GM19023 (cell line): Measurements from ENCODE around the gene MCCD1.
A peak's percentile ranks its signal among the peaks of the same experiment; 100 is the strongest.
"Not testable (repeated sequence)": the region's sequence is repeated elsewhere in the genome, so short reads cannot be mapped to it uniquely, and the experiment has no call there.

Experiments used
- ATAC-seq: cut with Tn5 transposase; IDR thresholded peaks from one replicate; pipeline ENCODE4 v1.9.1; 2021; ENCODE audit warnings: mild to moderate bottlenecking, moderate library complexity; ENCODE audit not compliant: unreplicated experiment

The MCCD1 gene

DNA sequence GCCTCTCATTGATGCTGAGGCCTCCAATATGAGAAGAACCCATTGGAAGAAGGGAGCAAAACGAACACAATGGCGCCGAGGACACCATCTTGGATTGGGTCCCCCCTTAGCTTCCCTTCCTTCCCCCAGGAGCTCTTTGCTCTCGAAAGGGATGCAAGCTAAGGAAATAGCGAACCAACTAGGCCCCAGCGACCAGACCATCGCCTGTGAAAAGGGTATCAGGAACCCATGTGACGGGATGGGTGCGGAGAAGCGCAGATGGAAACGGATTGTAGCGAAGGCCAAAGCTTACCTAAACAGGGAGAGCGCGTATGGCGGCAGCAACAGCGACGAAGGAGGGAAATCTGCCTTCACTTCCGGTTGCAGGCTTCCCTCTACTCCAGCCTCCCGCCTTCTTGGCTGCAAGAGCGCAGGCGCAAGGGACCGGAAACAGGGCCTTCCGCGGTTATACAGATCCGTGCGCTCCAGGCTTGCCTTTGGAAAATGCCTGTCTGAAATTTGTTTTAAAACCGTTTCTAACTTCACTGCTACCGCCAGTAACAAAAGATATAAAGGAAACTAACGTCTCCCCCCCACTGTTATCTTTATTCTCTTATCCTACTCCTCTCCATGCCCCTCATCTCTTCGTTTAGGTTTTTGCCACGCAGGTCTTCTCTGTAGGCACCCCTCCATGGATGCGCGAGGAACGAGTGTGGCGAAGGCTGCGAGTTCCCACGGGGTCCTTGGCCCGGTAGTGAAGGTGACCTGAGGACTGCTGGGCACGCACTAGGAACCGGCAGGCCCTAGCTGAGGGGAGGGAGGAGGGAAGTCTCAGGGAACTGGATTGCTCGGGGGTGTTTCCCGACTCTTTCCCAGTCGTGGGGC, 13.1 kb downstream of the MCCD1 start, which contains the start of gene DDX39B:
TSS of gene DDX39B (minus strand) at position 346 of the 864 bp plus-strand sequence. CDS start 1,471 bp downstream, outside the sequence.
- ATAC-seq = peak; percentile 71

DNA sequence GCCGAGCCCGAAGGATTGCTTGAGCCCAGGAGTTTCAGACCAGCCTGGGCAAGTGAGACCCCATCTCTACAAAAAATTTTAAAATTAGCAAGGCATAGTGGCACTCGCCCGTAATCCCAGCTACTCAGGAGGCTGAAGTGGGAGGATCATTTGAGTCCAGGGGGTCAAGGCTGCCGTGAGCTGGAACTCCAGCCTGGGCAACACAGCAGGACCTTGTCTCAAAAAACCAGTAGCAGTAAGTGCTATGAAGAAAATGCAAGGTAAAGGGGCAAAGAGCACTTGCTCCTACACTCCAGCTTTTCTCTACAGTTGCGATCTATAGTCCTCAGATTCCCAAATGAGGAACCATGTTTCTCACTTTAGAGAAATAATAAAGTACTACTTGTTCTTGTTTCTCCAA, 14.9 kb downstream of the MCCD1 start:
- no peak for ATAC-seq

GRCh38 chr6:31544676-31545075, 15.9 kb downstream of the MCCD1 start:
- no peak for ATAC-seq

- ATAC-seq = no peak
These were observed 16.5 kb downstream of the MCCD1 start for GRCh38 chr6:31545291-31545690.

GRCh38 chr6:31546339-31546957, 17.7 kb downstream of the MCCD1 start, which contains the start of gene ATP6V1G2:
Gene ATP6V1G2, minus strand, starts transcription at chr6:31546608. Its CDS starts 49 bp downstream, at chr6:31546559.
- peak; percentile 39 for ATAC-seq

- ATAC-seq = peak; percentile 72
These were observed 18.4 kb downstream of the MCCD1 start, which contains the start of gene NFKBIL1 for GRCh38 chr6:31546958-31547726. Gene NFKBIL1, plus strand, starts transcription at chr6:31547608. Its CDS starts 87 bp downstream, at chr6:31547695.

GRCh38 chr6:31547727-31548543, 19.2 kb downstream of the MCCD1 start:
- no peak for ATAC-seq

GRCh38 chr6:31548544-31548873, 19.7 kb downstream of the MCCD1 start:
- no peak for ATAC-seq

DNA sequence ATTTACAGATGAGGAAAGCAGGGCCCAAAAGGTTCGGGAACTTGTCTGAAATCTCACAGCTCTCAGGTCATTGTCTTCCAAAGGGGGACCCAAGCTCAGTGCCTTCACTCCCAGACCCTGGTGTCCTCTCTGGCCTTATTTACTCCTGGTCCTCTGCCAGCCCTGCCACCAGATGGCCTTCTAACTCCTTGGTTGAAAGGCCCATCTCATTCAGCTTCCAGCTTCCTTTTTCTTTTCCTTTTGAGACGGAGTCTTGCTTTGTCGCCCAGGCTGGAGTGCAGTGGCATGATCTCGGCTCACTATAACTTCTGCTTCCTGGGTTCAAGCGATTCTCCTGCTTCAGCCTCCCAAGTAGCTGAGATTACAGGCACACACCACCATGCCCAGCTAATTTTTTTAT, 22.6 kb downstream of the MCCD1 start:
- ATAC-seq = not testable (repeated sequence)

- no peak for ATAC-seq
These were observed 27.5 kb downstream of the MCCD1 start for GRCh38 chr6:31556307-31556706.

DNA sequence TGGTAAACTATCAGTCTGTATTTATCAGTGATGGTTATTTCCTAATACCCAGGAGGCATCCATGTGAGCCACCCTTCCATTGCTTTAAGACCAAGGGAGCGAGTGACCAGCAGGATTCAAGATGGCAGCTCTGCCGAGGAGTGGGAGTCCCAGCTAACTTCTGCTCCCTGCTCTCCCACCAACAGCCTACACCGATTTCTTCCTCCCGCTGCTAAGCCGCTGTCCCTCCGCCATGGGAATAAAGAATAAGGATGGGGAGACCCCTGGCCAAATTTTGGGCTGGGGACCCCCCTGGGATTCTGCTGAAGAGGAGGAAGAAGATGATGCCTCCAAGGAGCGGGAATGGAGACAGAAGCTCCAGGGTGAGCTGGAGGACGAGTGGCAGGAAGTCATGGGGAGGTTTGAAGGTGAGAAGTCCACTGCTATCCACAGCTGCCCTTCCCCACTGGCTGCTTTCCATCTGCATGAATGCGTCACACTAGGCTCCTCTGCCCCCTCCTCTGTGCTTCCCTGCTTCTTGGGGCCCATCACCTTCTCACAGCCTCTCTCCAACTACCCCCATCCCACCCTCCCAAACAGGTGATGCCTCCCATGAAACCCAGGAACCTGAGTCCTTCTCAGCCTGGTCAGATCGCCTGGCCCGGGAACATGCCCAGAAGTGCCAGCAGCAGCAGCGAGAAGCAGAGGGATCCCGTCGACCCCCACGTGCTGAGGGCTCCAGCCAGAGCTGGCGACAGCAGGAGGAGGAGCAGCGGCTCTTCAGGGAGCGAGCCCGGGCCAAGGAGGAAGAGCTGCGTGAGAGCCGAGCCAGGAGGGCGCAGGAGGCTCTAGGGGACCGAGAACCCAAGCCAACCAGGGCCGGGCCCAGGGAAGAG, 28.9 kb downstream of the MCCD1 start:
- ATAC-seq = no peak

- ATAC-seq = no peak
These were observed 29.5 kb downstream of the MCCD1 start for GRCh38 chr6:31558318-31558625.

DNA sequence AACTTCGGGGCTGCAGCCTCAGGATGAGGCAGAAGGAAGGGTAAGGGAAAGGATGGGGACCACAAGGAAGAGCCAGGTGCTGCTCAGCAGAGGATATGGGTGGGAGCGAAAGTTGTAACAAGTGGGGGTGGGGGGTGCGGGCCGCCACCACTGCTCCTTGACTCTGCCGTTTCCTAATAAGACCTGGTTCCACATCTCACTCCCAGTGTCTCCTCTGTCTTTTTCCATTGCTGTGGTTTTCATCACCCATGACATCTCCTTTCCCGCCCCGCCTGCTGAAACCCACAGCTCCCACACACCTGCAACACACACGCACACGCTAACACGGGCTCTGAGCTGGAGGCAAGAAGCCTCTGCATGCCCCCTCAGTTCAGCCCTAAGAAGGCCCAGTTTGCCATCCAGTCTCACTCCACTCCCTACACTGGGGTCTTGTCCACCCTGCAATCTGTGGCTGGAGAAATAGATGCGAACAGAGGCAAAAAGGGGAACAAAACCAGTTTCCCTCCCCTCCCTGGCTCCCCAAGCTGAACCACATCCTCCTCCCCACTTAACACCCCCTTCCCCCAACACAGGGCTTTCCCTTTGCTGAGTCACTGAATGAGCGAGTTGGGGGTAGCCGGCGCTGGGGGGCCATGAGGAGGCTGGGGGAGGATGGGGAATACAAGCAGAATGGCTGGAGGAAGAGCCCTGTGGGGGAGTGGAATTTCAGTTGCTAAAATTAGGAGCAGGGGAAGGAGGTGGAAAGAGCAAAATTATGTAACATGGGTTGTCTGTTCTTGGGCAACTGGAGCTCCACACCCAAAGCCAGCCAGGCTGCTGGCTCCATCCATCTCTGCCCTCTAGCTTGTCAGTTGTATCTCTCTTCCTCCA, 30.1 kb downstream of the MCCD1 start:
- ATAC-seq = no peak

- no peak for ATAC-seq
These were observed 30.8 kb downstream of the MCCD1 start for GRCh38 chr6:31559606-31559957.

GRCh38 chr6:31559958-31560696, 31.4 kb downstream of the MCCD1 start:
- ATAC-seq = peak; percentile 68

DNA sequence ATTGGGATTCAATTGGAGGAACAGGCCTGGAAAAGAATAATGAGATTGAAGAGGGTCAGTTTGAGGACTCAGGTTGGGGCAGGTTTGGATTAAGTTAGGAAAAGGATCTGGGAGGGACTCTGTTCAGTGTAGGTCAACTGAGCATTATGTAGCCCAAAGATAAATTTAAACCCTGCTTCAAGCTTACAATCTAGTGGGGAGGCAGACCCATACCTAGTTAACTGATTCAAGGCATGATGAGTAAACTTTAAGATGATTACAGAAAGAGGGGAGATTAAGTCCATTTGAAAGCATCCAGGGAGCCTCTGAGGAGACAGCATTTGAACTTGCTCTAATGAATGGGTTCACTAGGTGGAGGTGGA, 31.9 kb downstream of the MCCD1 start:
- no peak for ATAC-seq

DNA sequence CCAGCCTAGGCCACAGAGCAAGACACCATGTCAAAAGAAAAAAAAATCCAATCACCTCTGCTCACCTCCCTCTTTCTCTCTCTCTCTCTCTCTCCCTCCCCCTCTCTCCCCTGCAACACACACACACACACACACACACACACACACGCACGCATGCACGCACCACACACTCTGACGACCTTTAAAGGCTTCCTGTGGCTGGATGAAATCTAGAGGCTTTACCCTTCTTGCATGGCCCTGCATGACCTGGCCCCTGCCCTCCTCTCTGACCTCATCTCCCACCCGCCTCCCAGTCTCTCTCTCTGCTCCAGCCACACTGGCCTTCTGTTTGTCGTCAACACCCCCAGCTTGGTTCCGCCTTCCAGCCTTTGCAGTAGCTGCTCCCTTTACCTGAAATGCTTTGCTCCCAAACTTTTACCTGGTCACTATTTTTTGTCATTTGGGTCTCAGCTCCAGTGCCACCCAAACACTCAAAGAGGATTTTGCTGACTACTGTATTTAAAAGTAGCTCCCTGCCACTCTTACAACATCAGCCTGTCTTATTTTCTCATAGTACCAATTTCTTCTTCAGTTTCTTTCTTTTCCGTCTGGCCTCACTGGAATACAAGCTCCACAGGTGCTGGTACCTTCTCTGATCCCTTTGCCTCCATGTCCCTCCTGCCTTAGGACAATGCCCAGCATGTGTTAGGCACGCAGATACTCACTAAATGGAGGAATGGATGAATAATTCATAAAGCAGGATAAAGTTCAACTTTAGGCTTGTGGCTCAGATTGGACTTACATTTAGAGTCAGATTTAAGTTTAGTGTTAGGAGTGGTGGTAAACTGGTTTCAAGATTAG, 39.0 kb downstream of the MCCD1 start:
- no peak for ATAC-seq
